Transverse colon (tissue), 4 donors: Measurements from ENCODE around the gene PLPPR2.

Source experiments
- EP300 ChIP-seq: sonication (generic); formaldehyde crosslinking; IDR thresholded peaks from one replicate; pipeline ENCODE4 v1.6.1; 2017; ENCODE audit warnings: antibody characterized with exemption, low read depth
- POLR2A ChIP-seq: fragments of 450-650 bp; IDR thresholded peaks from one replicate; pipeline ENCODE4 v1.6.1; 2016; ENCODE audit warnings: antibody characterized with exemption, mild to moderate bottlenecking, moderate library complexity
- POLR2AphosphoS5 ChIP-seq, 3 donors: sonication (generic); formaldehyde crosslinking; IDR thresholded peaks; one replicate each; pipeline ENCODE4 v1.6.1; 2016; ENCODE audit warnings: antibody characterized with exemption in 3 of 3
- TF ChIP-seq, protein P1 (sequence below), 5 experiments: fragments of 200-600 bp in 3 of 5; fragments of 450-650 bp in 2 of 5; sonication (generic) in 3 of 5; IDR thresholded peaks; 1 replicate in 2 of 5; 2 replicates in 3 of 5; pipeline ENCODE4 v1.5.1; 2016 to 2017; ENCODE audit warnings: antibody characterized with exemption in 5 of 5, inconsistent platforms in 3 of 5, mild to moderate bottlenecking in 2 of 5, moderate library complexity in 1 of 5

DNA sequence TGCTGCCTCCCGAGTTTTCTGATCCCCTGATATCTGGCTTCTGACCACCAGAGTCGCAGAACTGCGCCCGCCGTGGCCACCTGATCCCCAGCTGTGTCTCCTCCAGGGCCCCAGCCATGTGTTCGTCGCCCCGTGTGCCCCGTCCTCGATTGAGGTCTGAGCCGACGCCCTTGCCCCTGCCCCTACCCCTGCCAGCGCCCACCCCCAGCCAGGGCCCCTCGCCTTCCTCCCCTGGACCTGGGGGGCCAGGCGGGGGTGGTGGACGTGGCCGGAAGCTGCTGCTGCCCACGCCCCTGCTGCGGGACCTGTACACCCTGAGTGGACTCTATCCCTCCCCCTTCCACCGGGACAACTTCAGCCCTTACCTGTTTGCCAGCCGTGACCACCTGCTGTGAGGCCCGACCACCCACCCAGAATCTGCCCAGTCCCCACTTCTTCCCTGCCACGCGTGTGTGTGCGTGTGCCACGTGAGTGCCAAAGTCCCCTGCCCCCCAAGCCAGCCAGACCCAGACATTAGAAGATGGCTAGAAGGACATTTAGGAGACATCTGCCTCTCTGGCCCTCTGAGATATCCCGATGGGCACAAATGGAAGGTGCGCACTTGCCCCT is 9.2 kb downstream of the PLPPR2 start:
- TF ChIP-seq, protein P1, sequence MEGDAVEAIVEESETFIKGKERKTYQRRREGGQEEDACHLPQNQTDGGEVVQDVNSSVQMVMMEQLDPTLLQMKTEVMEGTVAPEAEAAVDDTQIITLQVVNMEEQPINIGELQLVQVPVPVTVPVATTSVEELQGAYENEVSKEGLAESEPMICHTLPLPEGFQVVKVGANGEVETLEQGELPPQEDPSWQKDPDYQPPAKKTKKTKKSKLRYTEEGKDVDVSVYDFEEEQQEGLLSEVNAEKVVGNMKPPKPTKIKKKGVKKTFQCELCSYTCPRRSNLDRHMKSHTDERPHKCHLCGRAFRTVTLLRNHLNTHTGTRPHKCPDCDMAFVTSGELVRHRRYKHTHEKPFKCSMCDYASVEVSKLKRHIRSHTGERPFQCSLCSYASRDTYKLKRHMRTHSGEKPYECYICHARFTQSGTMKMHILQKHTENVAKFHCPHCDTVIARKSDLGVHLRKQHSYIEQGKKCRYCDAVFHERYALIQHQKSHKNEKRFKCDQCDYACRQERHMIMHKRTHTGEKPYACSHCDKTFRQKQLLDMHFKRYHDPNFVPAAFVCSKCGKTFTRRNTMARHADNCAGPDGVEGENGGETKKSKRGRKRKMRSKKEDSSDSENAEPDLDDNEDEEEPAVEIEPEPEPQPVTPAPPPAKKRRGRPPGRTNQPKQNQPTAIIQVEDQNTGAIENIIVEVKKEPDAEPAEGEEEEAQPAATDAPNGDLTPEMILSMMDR (IDR thresholded peaks at IDR 0.05): no peak
- TF ChIP-seq POLR2A (no peak), POLR2AphosphoS5 (IDR thresholded peaks at IDR 0.05) (no peak), EP300 (no peak)
